IPS-NIHi11 (cell line): ENCODE measurements around the gene RUNX1.

Source experiments
- DNase-seq: peaks from one replicate; pipeline ENCODE4 v3.0.0; 2012; ENCODE audit warnings: mixed read lengths, low spot score

The RUNX1 gene

DNA sequence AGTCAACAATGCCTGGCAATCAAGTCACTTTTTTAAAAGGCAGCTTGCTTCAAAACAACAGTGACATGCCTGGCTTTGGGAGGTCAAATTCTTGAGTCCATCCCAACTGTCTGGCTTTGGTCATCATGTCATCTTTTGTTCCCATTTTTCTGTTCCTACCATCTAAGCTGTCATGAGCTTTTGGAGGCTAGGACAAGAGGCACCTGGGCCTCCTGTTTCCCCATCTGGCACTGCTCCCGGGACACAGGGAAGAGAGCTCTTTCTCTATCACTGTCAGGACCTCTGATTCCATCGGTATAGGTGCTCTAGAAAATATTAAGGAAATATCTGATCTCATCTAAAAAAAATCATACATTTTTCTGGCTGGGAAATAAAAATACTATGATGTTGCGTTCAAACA is 224.0 kb downstream of the RUNX1 start:
- no peak for DNase-seq

DNA sequence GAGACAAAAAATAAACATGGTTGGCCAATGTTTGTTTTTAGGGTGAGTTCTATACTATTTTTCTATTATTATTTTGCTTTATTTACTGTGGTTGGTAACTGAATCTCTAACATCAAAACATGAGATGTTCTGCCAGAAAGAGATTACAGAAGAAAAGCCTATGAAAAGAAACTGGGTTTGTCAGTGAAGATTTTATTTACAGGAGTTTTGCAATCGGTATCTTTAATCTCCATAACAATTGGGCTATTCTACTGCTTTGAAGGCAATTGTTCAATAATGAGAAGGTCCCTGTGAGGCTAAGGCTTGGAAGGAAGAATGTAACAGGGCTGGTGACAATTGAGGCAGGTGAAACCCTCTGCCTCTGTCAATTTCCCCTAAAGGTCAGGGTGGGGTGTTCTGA is 224.8 kb downstream of the RUNX1 start:
- DNase-seq = no peak

DNA sequence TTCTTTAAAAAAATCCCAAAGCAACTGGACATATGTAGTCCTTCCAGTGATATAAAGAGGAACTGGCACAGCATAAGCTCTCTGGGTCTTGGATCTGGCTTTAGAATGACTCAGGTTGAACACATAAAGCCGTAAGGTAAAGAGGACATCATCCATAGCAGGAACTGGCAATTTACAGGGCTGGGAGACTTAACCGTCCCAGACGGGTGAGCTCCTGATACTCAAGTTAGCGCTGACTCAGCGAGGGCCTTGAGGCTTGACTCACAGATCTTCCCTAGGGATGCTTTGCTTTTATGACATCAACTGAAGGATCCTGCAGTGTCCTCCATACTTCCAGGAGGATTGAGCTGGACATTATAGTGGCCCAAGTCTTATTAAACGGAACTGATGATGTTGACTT is 226.2 kb downstream of the RUNX1 start:
- DNase-seq = no peak

DNA sequence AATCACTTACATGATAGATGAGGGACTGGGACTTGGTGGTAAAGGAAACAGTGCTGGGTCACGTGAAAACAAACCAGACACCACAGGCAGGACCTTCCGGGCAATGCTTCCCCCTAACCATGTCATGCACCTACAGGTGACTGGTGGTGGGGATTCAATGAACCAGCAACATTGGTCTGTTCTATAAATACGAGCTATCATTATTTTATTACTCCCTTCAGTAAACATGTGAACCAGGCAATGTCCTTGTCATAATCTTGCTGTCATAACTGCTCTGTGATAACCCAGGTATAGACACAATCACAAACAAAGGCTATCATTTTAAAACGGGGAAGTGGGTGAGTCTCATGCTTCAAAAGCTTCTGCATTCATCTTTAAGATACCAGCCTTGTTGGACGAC is 226.9 kb downstream of the RUNX1 start:
- no peak for DNase-seq

DNA sequence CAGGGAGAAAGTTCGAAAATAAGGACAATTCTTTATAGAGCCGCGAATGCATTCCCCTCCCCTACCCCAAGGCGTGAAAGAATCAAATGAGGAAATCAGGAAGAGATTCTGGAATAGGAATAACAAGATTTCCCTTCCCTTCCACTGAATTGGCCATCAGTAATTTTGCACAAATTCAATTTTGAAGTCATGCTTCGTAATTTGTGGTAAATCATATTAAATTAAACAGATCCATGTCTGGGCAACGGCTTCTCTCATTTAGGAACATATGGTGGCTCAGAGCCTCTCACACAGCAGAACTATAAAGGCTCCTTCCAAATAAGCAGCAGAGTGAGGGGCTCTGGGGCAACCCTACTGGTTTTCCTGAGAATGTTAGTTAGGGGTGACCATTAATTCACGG is 227.4 kb downstream of the RUNX1 start:
- DNase-seq = no peak

DNA sequence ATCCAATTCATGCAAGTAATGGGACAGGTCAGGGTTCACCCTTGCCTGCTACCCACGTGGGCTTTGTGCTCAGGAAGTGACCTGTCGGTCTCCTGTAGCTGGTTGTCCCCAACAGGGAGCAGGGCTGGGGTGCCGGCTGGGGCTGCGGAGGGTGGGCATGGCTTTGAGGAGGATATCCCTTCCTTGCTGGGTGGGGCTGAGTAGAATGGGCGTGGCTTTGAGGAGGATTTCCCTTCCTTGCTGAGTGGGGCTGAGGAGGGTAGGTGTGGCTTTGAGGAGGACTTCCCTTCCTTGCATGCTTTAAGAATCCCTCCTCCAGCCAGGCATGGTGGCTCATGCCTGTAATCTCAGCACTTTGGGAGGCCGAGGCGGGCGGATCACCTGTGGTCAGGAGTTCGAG is 229.1 kb downstream of the RUNX1 start:
- DNase-seq = no peak

DNA sequence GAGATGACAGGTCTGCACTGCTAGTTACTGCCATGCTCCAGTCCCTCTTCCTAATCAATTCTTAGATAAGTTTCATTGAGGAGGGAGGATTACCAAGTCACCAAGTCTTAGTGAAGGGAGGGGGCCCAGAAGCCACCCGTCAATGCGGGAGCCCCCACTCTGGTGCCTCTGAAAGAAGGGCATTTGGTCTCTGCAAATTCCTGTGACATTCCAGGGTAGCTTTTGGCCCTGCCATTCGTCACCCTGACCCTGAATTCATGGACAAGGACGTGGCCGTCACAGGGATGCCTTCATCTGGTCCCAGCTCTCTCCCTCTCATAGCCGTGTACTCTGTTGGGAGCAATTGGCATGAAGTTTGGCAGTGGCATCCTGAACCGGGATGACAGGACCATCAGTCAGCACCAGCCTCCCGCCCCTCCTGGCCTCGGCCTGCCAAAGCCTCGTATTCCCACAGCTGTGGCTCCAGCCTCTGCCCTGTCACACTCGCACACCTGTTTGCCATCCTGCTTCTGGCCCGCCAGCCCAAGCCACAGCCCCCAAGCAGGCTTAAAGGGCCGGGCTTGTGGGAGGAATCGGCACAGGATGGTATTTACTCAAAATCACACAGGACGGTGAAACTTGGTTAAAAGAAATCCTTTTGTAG is 229.6 kb downstream of the RUNX1 start:
- DNase-seq = no peak

DNA sequence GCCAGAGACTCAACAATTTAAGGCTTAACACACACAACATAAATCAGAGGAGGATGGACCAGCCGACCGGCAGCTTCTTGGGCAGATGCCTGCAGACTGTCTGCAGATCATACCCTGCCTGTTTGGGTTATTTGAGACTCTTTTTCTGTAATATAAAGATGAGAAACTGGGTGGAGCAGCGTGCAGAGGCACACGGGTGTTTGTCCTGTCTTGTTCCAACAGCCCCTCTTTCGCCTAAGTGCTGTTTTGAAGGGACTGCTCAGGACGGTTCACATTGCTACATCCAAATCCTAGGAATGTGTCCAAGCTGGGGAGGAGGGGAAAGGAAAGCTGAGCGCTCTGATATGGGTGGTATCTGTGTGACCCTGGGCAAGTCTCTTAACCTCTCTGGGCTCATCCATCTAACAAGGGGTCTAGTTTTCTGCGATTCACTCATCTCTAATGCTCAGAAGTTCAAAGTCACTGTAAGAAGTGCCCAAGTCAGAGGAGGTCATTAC is 230.4 kb downstream of the RUNX1 start:
- no peak for DNase-seq

DNA sequence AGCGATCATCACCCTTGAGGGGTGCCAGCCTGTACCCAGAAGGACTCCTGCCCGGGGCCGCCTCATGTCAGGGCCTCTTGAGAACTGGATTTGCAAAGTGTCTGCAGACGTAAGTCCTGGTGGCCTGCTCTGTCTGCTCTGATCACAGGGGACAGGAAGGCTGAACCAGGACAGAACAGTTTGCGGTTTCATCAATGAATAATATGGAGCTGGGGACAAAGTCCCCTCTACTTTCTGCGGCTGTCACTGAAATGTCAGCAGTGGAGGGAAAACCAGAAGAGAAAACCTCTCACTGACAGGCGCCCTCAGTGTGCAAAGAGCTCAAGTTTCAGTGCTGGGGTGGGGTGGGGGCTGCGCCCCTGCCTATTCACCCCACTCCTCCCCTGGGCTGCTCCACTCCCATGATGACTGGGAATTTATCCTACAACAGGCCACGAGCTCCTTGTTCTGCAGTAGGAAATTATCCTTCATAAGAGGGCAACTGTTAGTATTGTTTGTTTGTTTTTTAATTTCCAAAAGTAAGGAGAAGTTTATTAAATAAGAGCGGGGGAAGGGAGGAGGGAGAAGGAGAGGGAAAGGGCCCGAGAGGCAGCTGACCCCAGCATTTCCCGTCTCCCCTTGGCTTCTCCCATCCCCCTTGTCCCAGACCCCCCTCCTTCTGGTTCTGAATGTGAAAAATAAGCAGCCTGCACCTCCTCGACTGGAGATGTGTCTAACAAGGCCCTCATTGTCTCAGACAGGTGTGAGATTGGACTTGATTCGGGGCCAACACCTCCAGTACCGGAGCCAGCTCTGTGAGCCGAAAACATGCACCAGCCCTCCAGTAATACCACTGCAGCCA is 231.1 kb downstream of the RUNX1 start:
- DNase-seq = no peak

DNA sequence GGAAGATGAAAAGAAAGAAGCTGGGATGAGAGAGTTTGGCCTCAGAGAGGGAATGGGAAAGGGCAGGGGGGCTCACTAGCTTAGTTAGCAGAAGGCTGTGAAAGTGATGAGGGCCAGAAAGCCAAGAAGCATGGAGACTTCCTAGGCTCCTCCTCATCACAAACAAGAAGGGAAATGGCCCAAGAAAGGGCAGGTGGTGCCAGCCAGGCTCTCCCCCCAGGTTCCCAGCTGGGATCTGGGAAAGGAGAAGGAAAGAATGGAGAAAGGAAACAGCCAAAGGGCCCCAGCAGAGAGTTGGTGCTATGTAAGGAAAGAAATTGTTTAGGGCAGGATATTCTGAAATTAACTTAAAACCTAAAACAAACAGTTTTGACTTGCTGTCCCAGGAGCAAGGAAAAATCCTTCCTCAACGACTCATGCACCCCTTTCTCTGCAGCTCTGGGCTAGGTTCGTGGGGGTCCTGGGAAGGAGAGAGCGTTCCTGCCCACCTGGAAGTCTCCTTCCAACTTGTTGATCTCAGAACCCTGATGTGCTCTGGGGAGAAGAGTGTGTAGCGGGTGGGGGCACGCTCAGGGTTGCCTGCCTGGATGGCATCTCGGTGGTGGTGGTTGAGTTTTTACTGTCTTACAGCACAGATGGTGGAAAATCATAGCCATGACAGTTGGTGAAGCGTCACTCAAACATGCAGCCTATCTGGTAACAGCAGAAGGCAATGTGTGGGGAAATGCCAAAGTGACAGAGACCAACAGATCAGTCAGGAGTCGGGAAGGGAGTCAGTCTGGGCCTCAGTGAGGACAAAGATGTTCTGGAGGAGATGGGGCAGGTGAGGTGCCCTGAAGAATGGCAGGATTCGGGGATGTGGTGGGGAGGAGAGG is 233.0 kb downstream of the RUNX1 start:
- no peak for DNase-seq

DNA sequence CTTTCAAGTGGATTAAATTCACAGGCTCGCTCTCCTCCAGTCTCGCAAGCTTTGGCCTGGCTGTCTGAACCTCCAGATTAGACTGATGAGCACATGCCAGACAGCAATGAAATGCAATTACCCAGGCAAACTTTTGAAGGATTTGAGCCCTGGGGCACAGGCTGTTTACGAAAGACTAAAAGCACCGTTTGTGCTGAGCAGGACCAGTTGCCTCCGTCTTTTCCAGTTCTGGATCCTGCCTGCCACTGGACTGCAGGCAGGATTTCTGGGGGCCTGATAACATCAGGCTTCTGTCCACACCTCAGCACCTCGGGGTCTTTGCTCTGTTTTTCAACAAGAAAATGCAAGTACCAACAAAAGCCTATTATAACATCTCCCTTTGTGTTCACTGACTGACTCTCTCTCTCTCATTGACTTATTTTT is 234.6 kb downstream of the RUNX1 start:
- DNase-seq = no peak

DNA sequence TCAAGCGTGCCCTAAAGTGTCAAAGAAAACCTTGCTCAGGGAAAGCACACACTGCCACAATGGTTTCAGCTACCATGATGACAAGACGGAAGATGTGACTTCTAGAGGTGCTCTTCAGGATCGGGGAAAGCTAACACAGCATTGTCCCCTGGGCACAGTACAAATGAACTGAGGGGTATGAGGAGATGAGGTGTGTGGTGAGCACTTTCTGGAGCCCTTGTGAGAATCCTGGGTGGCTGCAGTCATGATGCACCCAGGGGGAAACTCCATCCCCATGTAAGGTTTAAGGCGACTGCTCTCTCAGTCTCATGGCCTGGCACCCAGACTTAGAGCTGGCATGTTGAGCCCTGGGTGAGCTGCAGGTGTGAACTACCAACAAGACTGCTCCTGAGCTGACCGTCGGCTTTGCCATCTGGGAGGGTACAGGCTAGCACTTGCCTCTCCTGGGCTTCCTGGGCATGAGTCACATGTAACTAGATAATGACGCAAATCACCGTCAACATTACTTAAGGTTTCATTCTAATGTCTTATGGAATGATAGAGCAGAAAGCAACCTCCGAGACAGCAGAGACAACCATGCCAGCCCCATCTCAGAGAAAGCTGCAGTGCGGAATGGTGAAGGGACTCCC is 235.7 kb downstream of the RUNX1 start:
- DNase-seq = no peak

DNA sequence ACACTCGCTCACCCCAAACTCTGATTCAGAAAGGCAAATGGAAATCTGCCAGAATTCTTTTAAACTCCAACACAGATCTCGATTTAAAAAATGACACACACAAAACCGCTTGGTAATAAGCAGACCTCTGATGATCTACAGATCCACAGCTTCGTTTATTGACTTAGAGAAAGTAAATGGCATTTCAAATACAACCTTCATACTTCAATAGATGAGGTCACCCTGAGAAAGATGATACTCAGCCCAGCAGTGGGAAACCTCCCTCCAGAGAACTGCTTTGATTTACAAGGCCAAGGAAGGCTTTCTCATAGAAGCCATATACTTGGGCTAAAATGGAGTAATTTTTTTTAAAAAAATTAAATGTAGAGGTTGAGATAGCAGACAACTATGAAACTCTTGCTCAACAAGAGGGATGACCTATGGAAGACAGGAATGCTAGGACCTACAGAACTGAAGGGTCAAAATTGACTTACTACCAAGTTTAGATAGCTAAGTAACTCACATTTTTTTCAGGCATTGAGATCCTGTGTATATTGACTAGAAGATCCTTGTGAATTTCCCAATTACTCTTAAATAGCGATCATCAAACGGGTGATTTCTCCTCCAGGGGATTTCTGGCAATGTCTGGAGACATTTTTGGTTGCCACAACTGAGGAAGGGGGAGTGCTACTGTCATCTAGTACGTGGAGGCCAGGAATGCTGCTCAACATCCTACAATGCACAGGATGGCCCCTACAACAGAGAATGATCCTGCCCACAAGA is 236.4 kb downstream of the RUNX1 start:
- no peak for DNase-seq

DNA sequence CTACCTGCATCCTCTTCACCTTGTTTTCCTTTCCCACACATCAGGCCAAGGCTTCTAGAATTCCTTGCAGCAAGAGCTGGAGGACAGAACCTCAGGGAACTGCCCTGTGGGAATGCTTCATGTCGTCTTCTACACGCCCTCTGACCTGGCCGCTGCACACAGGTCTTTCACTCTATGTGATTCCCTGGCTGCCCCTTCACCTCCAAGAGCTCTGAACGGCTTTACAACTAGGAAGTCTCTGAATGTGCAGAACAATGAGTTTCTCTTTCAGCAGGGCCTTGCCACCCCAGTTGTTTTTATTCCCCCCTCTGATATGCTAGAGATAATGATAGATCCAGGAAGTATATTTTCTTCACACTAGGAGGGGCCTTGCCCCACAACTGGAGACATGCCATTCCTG is 237.7 kb downstream of the RUNX1 start:
- no peak for DNase-seq

DNA sequence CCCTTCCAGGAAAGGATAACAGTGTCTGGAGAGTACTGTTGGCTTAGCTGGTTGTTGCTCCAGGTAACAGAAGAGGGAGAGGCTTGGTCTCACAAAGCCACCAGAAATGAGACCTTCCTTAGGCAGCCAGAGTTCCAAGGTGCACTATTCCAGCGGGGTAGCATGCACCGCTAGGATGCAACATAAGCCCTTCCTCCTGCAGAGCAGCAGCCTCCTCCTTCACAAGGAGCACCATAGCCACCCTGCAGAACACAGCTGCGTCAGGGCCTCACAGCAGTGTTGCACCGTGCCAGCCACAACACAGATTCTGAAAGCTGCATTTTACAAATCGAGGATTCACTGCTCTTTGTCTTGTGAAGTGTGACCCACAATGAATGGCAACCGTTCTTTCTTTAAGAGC is 238.3 kb downstream of the RUNX1 start:
- DNase-seq = no peak

DNA sequence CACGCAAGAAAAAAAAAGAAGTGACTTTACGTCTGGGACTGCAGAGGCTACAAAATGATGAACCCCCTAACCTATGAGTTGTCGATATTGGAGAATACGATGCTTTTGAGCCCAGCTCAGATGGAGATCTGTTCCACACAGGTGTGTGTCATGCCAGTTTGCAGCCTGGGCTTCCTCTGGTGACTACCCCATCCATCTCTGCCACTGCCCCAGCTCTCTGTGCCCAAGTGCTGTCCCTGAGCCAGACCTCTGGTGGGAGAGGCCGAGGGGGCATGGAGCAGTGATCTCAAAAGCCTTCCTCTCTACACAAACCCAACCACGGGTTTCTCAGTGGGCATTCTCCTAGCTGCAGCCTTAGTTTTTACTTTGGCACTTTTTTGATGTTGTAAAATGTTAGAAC is 239.3 kb downstream of the RUNX1 start:
- DNase-seq = no peak

DNA sequence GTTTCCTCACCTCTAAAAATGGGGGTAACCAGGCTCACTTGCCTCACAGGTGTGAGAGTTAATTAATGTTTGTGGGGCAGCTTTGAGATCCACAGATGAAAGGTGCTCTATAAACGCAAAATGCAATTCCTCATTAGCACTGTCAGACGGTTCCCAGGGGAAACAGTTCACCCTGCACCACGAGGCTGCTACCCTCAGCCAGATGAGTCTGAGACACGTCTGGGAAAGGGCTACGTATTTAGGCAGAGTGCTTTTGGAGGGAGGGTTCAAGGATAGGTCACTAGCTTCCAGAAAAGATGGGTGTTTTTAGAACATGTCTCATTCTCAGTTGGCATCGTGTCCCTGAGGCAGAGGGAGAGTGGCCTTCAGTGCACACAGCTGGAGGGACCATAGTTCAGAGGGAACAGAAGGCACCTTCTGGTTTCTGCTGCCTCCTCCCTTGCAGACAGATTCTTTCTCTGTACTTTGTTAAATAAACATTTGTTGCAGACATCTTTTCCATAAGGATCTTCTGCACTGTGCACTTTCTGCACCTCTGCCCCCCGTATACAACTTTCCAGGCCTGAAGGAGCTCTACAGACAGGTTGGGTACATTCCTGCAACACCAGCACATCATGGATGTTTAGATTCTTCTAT is 240.4 kb downstream of the RUNX1 start:
- DNase-seq = no peak

DNA sequence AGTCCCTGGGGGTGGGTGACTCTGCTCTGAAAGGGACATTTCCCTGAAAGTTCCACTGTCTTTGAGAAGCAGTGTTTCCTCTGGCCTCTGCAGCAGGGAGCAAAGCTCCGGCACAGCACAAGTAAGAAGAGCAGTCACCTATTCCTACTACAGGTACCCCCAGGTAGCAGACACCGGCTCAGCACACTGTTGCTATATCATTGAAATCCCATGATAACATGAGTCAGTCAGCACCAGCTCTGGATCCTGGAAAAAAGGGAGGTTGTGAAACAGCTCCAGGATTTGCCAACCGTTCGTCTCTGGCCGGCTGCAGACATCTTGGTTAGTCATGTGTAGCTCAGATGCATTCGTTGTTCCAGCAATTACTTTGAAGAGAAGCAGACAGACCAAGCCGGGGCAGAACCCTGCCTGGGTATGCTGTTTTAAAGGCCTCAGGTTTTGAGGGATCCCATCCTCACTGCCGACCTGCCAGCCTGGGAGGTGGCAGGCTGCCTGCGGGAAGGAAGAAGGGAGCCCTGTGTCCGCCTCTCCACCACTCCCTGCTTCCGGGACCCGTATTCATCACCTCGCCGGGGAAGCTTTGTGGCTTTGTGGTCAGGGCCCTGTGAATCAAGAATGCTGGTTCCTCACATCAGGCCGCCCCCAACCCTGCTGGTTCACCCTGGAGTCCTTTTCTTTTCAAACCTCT is 241.1 kb downstream of the RUNX1 start:
- DNase-seq = no peak

DNA sequence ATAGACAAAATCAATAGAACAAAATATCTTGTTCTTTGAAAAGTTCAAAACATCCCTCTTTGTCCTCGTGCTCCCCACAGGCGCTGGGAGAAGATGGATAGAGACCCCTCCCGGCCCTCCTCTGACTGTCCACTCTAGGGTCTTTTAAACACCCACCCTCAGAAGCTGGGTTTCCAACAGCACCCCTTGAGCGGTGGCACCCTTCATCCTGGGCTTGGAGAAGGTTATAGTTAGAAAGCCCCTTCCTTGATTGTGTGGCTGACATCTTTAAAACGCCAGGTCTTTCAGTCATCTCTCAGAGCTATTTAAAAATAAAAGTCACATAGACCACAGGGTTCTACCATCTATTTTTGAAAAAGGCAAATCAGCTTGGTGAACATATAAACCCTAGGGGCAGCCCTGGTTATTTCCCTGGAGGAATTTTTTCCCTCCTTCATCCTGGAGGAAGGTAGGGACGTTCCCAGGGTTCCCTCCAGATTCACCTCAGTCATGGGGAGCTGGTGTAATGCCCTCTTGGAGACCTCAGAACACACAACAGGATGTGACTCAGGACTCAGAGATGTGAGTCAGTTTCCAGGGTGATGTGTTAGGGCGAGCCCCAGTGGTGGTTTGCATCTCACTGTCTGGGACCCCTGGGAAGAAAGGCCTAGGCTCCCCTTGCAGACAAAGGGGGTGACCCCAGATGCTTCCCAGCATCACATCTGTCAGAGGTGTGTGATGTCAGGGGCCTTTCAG is 241.8 kb downstream of the RUNX1 start:
- DNase-seq = no peak

DNA sequence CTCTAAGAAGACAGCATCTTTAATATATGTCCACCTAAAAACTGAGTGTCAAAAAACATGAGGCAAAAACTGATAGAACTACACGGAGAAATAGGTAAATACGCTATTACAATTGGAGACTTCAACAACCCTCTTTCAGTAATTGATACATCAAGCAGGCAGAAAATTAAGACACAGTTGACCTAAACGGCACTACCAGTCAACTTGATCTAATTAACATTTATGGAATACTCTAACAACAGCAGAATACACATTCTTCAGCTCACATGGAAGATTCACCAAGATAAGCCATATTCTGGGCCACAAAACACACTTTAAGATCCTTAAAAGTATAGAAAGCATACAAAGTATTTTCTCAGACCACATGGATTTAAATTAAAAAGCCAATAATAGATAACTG is 242.7 kb downstream of the RUNX1 start:
- DNase-seq = no peak
